Measurements from ENCODE around the gene ABCE1.

ABCE1 gene

DNA sequence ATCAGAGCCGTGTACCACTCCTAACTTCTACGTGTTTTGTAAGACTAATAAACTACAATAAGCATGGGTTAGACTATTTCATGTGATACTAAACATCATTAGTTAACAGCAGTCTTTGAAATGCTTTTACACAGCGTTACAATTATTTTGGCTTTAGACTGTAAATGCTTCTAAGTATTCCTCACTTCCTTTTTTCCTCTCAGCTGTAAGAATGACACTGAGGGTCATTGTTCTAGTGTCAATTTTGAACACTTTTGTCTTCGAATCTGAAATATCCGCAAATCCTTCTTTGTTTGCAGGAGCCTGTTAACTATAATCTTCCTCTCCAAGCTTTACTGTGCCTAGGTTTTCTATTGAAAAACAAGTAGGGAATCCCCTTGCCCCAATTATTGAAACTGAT lies 1.5 kb downstream of the ABCE1 start:
- Histone ChIP-seq H3K9ac (no peak overlapping the region), H3K27me3 (ENCODE audit: control insufficient read depth, insufficient read depth, low read length) (no peaks in the 10 kb centered on the region), H3K4me2 (ENCODE audit: low read length) (peak overlapping the region; percentile 93), H3K79me2 (peaks cover 11% of the 10 kb centered on the region), H3K9me3 (ENCODE audit: control insufficient read depth, low read length) (no peaks in the 10 kb centered on the region), H2AFZ (no peak overlapping the region), H3K4me1 (no peaks in the 10 kb centered on the region), H3K27ac (no peak overlapping the region), H3K36me3 (ENCODE audit: control insufficient read depth, insufficient read depth, low read length) (no peaks in the 10 kb centered on the region), H3K4me3 (ENCODE audit: low read depth, low read length) (peak overlapping the region; percentile 68)
- TF ChIP-seq, protein P1, sequence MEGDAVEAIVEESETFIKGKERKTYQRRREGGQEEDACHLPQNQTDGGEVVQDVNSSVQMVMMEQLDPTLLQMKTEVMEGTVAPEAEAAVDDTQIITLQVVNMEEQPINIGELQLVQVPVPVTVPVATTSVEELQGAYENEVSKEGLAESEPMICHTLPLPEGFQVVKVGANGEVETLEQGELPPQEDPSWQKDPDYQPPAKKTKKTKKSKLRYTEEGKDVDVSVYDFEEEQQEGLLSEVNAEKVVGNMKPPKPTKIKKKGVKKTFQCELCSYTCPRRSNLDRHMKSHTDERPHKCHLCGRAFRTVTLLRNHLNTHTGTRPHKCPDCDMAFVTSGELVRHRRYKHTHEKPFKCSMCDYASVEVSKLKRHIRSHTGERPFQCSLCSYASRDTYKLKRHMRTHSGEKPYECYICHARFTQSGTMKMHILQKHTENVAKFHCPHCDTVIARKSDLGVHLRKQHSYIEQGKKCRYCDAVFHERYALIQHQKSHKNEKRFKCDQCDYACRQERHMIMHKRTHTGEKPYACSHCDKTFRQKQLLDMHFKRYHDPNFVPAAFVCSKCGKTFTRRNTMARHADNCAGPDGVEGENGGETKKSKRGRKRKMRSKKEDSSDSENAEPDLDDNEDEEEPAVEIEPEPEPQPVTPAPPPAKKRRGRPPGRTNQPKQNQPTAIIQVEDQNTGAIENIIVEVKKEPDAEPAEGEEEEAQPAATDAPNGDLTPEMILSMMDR (IDR thresholded peaks at IDR 0.05): no peak

DNA sequence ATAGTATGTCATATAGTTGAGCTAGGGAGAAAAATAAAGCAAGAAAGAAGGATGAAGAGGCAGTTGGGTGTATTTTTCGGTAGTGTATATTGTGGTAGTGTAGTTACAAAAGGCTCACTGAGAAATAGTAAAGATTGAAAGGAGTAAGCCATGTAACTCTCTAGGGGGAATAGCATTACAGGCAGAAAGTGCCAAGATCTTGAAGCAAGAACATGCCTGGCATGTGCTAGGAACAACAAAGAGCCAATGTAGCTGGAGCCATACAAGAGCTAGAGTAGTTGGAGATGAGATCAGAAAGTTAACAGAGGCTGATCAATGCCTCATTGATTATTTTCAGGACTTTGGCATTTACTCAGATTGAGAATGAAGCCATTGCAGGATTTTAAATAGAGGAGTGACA lies 3.0 kb downstream of the ABCE1 start:
- Histone ChIP-seq H3K4me1 (no peaks in the 10 kb centered on the region), H2AFZ (no peak overlapping the region), H3K27me3 (ENCODE audit: control insufficient read depth, insufficient read depth, low read length) (no peaks in the 10 kb centered on the region), H3K9me3 (ENCODE audit: control insufficient read depth, low read length) (no peaks in the 10 kb centered on the region), H3K79me2 (peaks cover 11% of the 10 kb centered on the region), H3K9ac (no peak overlapping the region), H3K36me3 (ENCODE audit: control insufficient read depth, insufficient read depth, low read length) (no peaks in the 10 kb centered on the region), H3K4me3 (ENCODE audit: low read depth, low read length) (no peak overlapping the region), H3K4me2 (ENCODE audit: low read length) (no peak overlapping the region), H3K27ac (no peak overlapping the region)
- TF ChIP-seq, protein P1 (IDR thresholded peaks at IDR 0.05): no peak

DNA sequence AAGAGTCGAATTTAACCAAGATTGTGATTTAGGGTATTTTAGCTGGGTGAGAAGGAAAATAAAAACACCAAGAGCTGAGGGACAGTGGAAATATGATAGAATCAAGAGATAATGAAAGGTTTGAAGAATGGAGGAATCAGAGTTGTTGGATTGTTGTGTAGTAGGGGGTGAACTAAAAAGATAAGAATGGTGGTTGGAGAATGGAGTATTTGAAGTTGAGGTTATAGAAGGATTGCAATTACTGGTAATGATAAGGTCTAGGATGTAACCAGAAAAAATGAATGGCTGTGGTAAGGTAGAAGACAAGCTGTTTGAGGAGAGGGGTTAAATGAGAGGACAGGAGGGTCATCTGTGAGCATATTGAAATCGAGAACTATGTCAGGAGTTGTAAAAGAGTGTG lies 4.5 kb downstream of the ABCE1 start:
- Histone ChIP-seq H3K36me3 (ENCODE audit: control insufficient read depth, insufficient read depth, low read length) (no peaks in the 10 kb centered on the region), H3K27me3 (ENCODE audit: control insufficient read depth, insufficient read depth, low read length) (no peaks in the 10 kb centered on the region), H3K79me2 (peaks cover 8% of the 10 kb centered on the region), H3K27ac (no peak overlapping the region), H3K9me3 (ENCODE audit: control insufficient read depth, low read length) (no peaks in the 10 kb centered on the region), H3K4me1 (no peaks in the 10 kb centered on the region), H3K4me3 (ENCODE audit: low read depth, low read length) (no peak overlapping the region), H3K4me2 (ENCODE audit: low read length) (no peak overlapping the region), H3K9ac (no peak overlapping the region), H2AFZ (no peak overlapping the region)
- TF ChIP-seq, protein P1 (IDR thresholded peaks at IDR 0.05): no peak

DNA sequence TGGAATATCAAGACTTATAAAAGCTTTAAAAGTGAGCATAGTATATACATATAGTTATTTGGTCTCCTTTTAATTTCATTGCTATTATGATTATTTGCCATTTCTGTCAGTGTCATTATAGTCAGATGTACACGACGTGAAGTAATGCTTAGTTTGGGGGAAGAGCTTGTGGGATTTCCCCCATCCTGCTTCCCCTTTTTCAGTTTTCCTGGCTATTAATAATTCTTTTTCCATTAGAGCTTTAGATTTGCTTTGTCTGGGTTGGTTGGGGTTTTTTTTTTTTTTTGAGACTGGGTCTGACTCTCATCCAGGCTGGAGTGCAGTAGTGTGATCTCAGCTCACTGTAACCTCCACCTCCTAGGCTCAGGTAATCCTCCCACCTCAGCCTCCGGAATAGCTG lies 5.4 kb downstream of the ABCE1 start:
- no peaks in the 10 kb centered on the region for H3K4me1 ChIP-seq
- no peaks in the 10 kb centered on the region for H3K36me3 ChIP-seq (ENCODE audit: control insufficient read depth, insufficient read depth, low read length)
- H3K4me3 ChIP-seq (ENCODE audit: low read depth, low read length): no peak overlapping the region
- H3K4me2 ChIP-seq (ENCODE audit: low read length): no peak overlapping the region
- TF ChIP-seq, protein P1 (IDR thresholded peaks at IDR 0.05): no peak
- no peak overlapping the region for H2AFZ ChIP-seq
- H3K27me3 ChIP-seq (ENCODE audit: control insufficient read depth, insufficient read depth, low read length): no peaks in the 10 kb centered on the region
- H3K27ac ChIP-seq: no peak overlapping the region
- no peak overlapping the region for H3K9ac ChIP-seq
- H3K9me3 ChIP-seq (ENCODE audit: control insufficient read depth, low read length): no peaks in the 10 kb centered on the region
- peaks cover 8% of the 10 kb centered on the region for H3K79me2 ChIP-seq

DNA sequence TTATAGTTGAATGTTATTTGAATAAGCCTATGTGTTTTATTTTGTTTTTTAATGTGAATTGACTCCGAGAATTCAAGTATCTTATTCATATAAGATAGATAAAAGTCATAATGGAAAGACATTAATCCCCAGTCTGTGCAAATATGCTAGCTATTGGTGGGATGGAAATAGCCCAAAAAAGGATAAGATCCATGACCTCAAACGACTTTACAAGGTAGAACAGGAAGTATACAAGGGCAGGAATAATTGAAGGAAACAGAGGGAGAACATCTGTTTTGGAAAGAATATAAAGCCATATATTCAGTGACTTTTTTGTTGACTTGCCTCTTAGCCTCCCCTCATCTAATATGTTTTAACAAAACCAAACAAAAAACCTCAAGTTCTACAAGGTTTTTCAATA lies 9.0 kb downstream of the ABCE1 start:
- H3K4me2 ChIP-seq (ENCODE audit: low read length): no peak overlapping the region
- H2AFZ ChIP-seq: no peak overlapping the region
- no peak overlapping the region for H3K4me3 ChIP-seq (ENCODE audit: low read depth, low read length)
- H3K36me3 ChIP-seq (ENCODE audit: control insufficient read depth, insufficient read depth, low read length): no peaks in the 10 kb centered on the region
- H3K9me3 ChIP-seq (ENCODE audit: control insufficient read depth, low read length): no peaks in the 10 kb centered on the region
- no peaks in the 10 kb centered on the region for H3K79me2 ChIP-seq
- H3K27me3 ChIP-seq (ENCODE audit: control insufficient read depth, insufficient read depth, low read length): no peaks in the 10 kb centered on the region
- no peak overlapping the region for H3K9ac ChIP-seq
- TF ChIP-seq, protein P1 (IDR thresholded peaks at IDR 0.05): no peak
- H3K4me1 ChIP-seq: no peaks in the 10 kb centered on the region
- no peak overlapping the region for H3K27ac ChIP-seq
